Effector memory CD4-positive, alpha-beta T cell (primary cell): ENCODE measurements around the gene CARHSP1.
"Not testable (repeated sequence)": the region's sequence is repeated elsewhere in the genome, so short reads cannot be mapped to it uniquely, and the experiment has no call there.

Experiments
- DNase-seq, 3 donors: peaks; one replicate each; pipeline ENCODE4 v3.0.0-alpha.2; 2020
- H3K27ac ChIP-seq: 2 replicates; pipeline ENCODE4 v1.7.0; 2013; ENCODE audit warnings: mild to moderate bottlenecking, low read length, moderate library complexity; ENCODE audit not compliant: insufficient read depth, poor library complexity, severe bottlenecking
- H3K27me3 ChIP-seq: replicated peaks from 2 replicates; pipeline ENCODE4 v1.7.0; 2013; ENCODE audit warnings: mild to moderate bottlenecking, low read length; ENCODE audit not compliant: insufficient read depth, control insufficient read depth, poor library complexity, severe bottlenecking
- H3K36me3 ChIP-seq: 2 replicates; pipeline ENCODE4 v1.7.0; 2013; ENCODE audit warnings: mild to moderate bottlenecking, low read length, moderate library complexity; ENCODE audit not compliant: control insufficient read depth, insufficient read depth
- H3K4me1 ChIP-seq: 2 replicates; pipeline ENCODE4 v1.7.0; 2013; ENCODE audit warnings: low read length, mild to moderate bottlenecking; ENCODE audit not compliant: control insufficient read depth, insufficient read depth, poor library complexity, severe bottlenecking
- H3K4me3 ChIP-seq: 2 replicates; pipeline ENCODE4 v1.7.0; 2013; ENCODE audit warnings: low read length, low read depth, mild to moderate bottlenecking; ENCODE audit not compliant: insufficient read depth, poor library complexity, severe bottlenecking
- H3K9me3 ChIP-seq: 2 replicates; pipeline ENCODE4 v1.7.0; 2013; ENCODE audit warnings: mild to moderate bottlenecking, low read length, moderate library complexity; ENCODE audit not compliant: control insufficient read depth

The CARHSP1 gene

DNA sequence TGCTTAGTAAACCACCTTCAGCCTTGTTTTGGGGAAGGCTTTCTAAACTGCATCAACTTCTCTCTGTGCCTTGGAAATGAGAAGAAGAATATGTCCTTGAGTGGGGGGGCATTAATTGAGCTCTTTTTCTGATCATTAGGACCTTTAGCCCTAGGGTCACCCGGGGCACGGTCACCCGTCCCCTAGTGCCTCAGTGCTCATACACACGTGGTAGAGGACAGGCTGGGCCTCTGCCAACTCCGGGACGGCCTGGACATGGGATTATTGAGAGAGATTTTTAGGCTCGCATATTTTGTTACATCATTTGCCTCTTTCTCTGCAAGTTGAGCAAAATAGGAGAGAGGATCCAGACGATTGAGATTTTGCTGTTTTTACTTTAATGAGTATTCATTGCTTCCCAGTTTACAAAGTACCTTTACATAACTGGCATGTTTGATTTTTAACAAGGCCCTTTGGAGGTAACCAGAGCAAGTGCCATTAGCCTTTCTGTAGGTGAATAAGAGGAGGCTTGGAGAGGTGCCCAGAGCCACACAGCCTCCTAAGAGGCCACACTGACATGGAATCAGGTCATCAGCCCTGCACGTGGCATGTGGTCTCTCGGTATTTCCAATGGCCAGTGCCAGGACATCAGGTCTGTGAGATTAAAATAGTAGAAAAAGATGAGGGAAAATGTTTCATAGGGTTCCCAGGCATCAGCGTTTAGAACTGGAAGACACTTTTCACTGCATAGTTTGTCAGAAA lies 60.0 kb downstream of the CARHSP1 start:
- Histone ChIP-seq H3K27me3 (no peaks in the 10 kb centered on the region), H3K9me3 (no peaks in the 10 kb centered on the region), H3K36me3 (peaks cover 84% of the 10 kb centered on the region), H3K4me1 (no peaks in the 10 kb centered on the region), H3K4me3 (no peak overlapping the region), H3K27ac (no peak overlapping the region)
- DNase-seq: no peak

DNA sequence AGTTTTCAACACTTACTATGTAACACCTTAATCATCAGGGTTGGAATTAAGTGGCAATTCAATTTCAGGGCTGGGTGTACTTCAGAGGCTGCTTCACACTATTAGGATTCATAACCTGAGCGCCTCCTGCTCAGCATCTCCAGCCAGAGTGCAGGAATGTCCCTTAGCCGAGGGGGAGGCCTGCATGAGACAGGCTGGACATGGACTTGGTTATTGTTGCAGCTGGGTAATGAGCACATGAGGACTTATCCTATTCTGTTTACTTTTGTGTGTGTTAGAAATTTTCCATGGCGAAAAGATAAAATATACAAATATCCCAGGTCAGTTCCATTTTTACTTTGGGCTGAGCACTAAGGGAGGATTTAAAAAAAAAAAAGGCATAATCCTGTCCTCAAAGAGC lies 60.8 kb downstream of the CARHSP1 start:
- H3K36me3 ChIP-seq: peaks cover 83% of the 10 kb centered on the region
- H3K27me3 ChIP-seq: no peaks in the 10 kb centered on the region
- DNase-seq: no peak
- no peaks in the 10 kb centered on the region for H3K9me3 ChIP-seq
- no peaks in the 10 kb centered on the region for H3K4me1 ChIP-seq
- no peak overlapping the region for H3K27ac ChIP-seq
- H3K4me3 ChIP-seq: no peak overlapping the region

DNA sequence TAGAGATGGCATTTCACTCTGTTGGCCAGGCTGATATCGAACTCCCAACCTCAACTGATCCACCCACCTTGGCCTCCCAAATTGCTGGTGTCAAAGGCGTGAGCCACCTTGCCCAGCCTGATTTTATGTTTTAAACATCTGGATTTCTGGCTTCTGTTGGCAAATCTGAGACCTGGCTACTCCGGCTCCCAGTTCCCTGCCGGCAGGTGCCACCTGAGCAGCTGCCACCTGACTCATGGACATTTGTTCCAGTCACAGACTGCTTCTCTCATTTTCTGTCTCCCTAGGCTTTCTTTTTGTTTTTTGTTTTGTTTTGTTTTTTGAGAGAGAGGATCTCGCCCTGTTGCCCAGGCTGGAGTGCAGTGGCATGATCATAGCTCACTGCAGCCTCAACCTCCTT lies 61.6 kb downstream of the CARHSP1 start:
- no peaks in the 10 kb centered on the region for H3K4me1 ChIP-seq
- no peak for DNase-seq

DNA sequence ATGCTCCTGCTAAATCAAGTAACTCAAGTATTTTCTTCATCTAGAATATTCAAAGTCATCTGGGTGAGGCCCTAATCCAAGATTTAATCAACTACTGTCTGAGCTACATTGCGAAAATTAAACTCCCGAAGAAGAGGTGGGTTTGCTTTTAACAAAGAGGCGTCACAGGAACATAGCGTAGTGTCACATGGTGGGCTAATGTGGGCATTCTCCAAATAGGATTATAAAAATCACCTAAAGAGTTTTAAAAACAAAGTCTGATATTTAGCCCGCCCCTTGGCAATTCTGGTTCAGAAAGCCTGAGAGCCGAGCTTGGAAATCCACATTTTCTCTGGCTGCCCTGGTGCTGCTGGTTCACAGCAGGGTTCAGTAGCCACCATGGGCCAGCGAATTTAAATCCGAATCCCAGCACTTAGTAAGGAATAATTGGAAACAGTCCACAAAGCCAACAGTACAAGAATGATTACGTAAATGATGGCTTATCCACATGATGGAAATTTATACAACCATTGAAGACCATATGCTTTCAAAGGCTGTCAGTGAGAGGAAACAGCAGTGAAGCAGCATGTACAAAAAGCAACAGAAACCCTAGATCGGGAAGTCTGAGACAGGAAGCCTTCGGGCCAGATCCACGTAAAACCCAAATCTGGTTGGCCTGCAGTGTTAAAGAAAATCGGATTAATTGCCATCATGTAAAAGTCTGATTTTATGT lies 62.4 kb downstream of the CARHSP1 start:
- DNase-seq: no peak
- Histone ChIP-seq H3K4me1 (no peaks in the 10 kb centered on the region), H3K9me3 (no peaks in the 10 kb centered on the region), H3K27me3 (no peaks in the 10 kb centered on the region), H3K4me3 (no peak overlapping the region), H3K27ac (no peak overlapping the region), H3K36me3 (peaks cover 80% of the 10 kb centered on the region)

More for the DNA sequence above, 61.6 kb downstream of the CARHSP1 start:
- peaks cover 83% of the 10 kb centered on the region for H3K36me3 ChIP-seq
- H3K9me3 ChIP-seq: no peaks in the 10 kb centered on the region
- no peak overlapping the region for H3K27ac ChIP-seq
- H3K4me3 ChIP-seq: no peak overlapping the region
- no peaks in the 10 kb centered on the region for H3K27me3 ChIP-seq

DNA sequence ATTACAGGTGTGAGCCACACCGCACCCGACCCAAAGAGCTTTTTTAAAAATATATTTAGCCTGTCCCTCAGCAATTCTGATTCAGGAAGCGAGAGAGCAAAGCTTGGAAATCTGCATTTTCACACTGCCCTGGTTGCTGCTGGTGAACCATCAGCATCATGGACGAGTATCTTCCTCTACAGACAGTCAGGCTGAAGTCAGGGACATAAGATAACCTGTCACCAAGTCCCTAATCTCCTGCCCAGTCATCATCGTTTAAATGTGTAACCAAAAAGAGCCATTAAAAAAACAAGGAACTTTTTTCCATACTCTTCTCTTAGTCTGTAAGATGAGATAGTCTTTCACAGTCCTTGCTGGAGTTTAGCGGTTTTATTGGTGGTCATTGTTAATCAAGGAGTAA lies 64.5 kb downstream of the CARHSP1 start:
- peaks cover 65% of the 10 kb centered on the region for H3K36me3 ChIP-seq
- no peak for DNase-seq
- no peak overlapping the region for H3K4me3 ChIP-seq
- H3K27me3 ChIP-seq: no peaks in the 10 kb centered on the region
- no peaks in the 10 kb centered on the region for H3K4me1 ChIP-seq
- no peaks in the 10 kb centered on the region for H3K9me3 ChIP-seq
- H3K27ac ChIP-seq: no peak overlapping the region

DNA sequence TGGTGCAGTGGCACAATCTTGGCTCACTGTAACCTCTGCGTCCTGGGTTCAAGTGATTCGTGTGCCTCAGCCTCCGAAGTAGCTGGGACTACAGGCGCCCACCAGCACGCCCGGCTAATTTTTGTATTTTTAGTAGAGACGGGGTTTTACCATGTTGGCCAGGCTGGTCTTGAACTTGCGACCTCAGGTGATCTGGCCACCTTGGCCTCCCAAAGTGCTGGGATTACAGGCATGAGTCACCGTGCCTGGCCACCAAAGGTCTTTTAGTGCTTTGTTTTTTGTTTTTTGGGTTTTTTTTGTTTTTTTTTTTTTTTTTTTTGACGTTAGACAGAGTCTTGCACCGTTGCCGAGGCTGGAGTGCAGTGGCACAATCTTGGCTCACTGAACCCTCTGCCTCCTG lies 65.1 kb downstream of the CARHSP1 start:
- not testable (repeated sequence) for H3K27me3 ChIP-seq, H3K4me1 ChIP-seq, H3K9me3 ChIP-seq, DNase-seq, H3K27ac ChIP-seq, H3K4me3 ChIP-seq
- H3K36me3 ChIP-seq: peaks cover 59% of the 10 kb centered on the region
